Lower leg skin (tissue), 3 donors: ENCODE results near the gene CXorf51B.

ENCODE experiments used
- POLR2A ChIP-seq, 2 donors: fragments of 450-650 bp; IDR thresholded peaks; one replicate each; pipeline ENCODE4 v1.6.1; 2016 to 2017; ENCODE audit warnings: antibody characterized with exemption in 2 of 2, mild to moderate bottlenecking in 1 of 2, moderate library complexity in 1 of 2
- TF ChIP-seq, protein P1 (sequence below), 3 donors: fragments of 450-650 bp; IDR thresholded peaks; one replicate each; pipeline ENCODE4 v1.5.1; 2016; ENCODE audit warnings: antibody characterized with exemption in 3 of 3, mild to moderate bottlenecking in 3 of 3, moderate library complexity in 2 of 3

DNA sequence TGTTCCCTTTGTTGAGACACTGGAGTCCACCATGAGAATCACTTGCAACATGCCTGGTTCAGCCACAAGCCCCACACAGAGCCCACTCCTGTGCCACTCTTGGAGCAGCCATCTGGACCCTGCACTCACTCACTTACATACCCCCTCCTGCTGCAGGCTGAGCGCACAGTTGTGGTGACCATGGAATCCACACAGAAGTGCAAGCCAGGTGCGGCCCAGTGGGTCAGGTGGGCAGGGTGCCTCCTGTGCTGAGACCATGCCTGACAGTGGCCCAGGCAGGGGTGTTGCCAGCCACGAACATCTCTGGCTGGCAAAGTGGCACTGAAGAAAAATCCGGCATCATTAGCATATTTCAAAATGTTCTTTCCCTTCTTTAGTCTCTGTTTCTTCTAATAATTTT is 22.4 kb downstream of the CXorf51B start:
- TF ChIP-seq, protein P1, sequence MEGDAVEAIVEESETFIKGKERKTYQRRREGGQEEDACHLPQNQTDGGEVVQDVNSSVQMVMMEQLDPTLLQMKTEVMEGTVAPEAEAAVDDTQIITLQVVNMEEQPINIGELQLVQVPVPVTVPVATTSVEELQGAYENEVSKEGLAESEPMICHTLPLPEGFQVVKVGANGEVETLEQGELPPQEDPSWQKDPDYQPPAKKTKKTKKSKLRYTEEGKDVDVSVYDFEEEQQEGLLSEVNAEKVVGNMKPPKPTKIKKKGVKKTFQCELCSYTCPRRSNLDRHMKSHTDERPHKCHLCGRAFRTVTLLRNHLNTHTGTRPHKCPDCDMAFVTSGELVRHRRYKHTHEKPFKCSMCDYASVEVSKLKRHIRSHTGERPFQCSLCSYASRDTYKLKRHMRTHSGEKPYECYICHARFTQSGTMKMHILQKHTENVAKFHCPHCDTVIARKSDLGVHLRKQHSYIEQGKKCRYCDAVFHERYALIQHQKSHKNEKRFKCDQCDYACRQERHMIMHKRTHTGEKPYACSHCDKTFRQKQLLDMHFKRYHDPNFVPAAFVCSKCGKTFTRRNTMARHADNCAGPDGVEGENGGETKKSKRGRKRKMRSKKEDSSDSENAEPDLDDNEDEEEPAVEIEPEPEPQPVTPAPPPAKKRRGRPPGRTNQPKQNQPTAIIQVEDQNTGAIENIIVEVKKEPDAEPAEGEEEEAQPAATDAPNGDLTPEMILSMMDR (IDR thresholded peaks at IDR 0.05), result no peak
- TF ChIP-seq POLR2A (IDR thresholded peaks at IDR 0.05), result no peak
